Measurements from ENCODE around the gene CRACDL.
A peak's percentile ranks its signal among the peaks of the same experiment; 100 is the strongest.

CRACDL gene

GRCh38 chr2:98926601-98927000 lies 9.4 kb downstream of the CRACDL start:
- DNase-seq (ENCODE audit: low spot score) = no peak

DNA sequence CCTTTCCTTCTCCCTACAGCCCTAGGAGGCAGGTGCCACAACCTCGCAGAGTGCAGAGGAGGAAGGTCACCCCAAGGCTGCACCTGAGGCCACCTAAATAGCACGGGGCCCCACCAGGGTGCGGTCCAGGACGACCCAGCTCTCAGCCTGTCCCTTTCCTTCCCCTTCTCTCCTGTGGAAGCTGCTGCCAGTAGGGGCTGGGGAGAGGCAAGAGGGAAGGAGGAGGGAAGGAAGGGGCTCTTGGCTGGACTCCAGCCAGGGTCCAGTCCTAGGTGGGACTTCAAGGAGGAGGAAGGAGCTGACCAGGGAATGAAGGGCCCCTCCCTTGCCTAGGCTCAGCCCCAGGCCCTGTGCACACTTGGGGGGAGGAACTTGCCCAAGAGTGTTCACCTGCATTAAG lies 11.1 kb downstream of the CRACDL start:
- no peak for DNase-seq (ENCODE audit: low spot score)

- peak; percentile 1 for DNase-seq (ENCODE audit: low spot score)
These were observed 11.8 kb downstream of the CRACDL start for GRCh38 chr2:98924038-98924830.

- no peak for DNase-seq (ENCODE audit: low spot score)
These were observed 12.6 kb downstream of the CRACDL start for GRCh38 chr2:98923244-98923940.

DNA sequence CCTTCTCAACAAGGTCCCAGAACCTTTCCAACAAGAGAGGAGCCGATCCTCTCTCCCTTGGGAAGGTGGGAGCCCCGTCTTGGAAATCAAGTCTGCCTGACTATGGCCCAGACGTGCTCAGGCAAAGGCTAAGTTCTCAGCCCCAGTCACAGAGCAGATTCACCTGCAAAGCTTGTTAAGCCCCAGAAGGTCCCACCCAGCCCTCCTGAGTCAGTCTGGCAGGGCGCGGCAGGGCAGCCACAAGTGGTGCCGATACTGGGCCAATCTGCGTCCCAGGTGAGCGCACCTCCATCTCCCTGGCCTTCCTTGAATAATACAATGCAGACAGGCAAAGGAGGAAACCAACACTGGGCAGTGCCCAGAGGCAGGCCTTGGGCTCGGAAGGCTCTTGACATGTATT lies 15.0 kb downstream of the CRACDL start:
- DNase-seq (ENCODE audit: low spot score) = no peak

- DNase-seq (ENCODE audit: low spot score) = peak; percentile 39
These were observed 19.0 kb downstream of the CRACDL start for GRCh38 chr2:98917031-98917471.

DNA sequence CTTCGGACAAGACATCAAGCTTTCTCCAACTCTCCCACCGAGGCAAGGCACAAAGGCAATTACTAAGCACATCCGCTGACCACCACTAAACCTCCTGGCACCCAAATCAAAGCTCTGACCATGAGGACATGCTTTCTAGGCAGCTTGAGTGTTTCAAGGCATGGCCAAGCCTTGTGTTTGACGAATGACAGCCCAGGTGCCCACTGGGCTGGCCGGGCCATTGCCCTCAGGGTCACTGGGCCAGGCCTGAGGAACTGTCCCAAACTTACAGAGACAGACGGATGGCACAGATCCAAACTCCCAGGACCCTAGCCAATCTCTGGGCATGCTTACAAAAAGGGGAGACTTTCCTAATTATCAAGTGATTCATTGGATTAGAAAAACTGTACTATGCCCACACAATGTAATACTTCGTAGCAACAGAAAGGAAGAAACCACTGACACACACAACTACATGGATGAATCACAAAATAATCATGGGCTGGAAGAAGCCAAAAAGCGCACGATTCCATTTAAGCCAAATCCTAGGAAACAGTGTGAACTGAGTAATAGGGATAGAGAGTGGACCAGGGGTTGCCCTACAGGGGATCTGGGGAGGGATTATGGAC lies 20.2 kb downstream of the CRACDL start:
- DNase-seq (ENCODE audit: low spot score) = no peak

GRCh38 chr2:98914713-98915580 lies 21.1 kb downstream of the CRACDL start:
- DNase-seq (ENCODE audit: low spot score) = no peak

GRCh38 chr2:98913916-98914712 lies 21.9 kb downstream of the CRACDL start:
- no peak for DNase-seq (ENCODE audit: low spot score)

GRCh38 chr2:98912957-98913915 lies 22.8 kb downstream of the CRACDL start:
- DNase-seq (ENCODE audit: low spot score) = no peak

DNA sequence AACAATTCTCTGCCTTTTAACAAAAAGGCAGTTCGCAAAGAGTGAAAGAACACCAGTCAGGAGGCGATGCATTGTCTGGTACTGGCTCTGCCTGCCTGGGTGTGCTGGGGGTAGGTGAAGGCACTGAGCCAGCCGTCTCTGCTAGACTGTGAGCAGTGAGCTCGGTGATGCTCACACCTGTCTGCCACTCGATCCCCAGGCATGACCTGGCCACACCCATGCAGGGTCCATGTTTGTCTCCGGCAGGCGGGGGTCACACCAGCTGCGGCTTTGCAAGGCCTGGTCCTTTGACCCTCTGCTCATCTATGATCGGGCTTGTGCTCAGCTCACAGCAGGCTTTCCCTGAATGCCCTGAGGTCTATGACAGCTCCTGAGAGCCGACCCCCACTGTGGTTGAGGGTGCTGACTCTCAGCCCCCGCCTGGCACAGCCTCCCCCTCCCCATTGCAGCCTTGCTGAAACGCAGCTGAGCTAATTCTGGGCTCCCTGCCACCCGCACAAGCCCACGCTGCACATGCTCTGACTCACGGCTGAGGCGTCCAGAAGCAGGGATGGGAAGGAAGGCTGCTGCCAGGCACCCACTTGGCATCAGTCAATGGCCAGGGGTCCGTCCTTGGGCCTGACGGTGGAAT lies 23.7 kb downstream of the CRACDL start:
- DNase-seq (ENCODE audit: low spot score) = peak; percentile 86

GRCh38 chr2:98911376-98912154 lies 24.5 kb downstream of the CRACDL start:
- peak; percentile 1 for DNase-seq (ENCODE audit: low spot score)

- DNase-seq (ENCODE audit: low spot score) = no peak
These were observed 25.0 kb downstream of the CRACDL start for GRCh38 chr2:98911126-98911375.

GRCh38 chr2:98910349-98911125 lies 25.5 kb downstream of the CRACDL start:
- DNase-seq (ENCODE audit: low spot score) = no peak

- DNase-seq (ENCODE audit: low spot score) = no peak
These were observed 26.5 kb downstream of the CRACDL start for GRCh38 chr2:98909317-98910211.

GRCh38 chr2:98908931-98909316 lies 27.1 kb downstream of the CRACDL start:
- no peak for DNase-seq (ENCODE audit: low spot score)
